CD4-positive, alpha-beta T cell (primary cell): ENCODE results near the gene ZNF319. TPM values are rescaled to one million over a fixed set of nuclear protein-coding genes. Genes with fewer than 3 reads are reported as not detected.

Experiments
- ATAC-seq: fragments of 200-7000 bp; cut with Tn5 transposase; one replicate; pipeline ENCODE4 v1.10.0; 2022; ENCODE audit warnings: mild to moderate bottlenecking; ENCODE audit not compliant: poor library complexity
- CTCF ChIA-PET: fragments of 350-600 bp; sonication (Branson Sonifier 250); formaldehyde crosslinking; loops from one replicate; lab custom pipeline; 2021; ENCODE audit warnings: antibody characterized with exemption, inconsistent platforms; lab: Charles Lee
- POLR2A ChIA-PET: fragments of 350-600 bp; sonication (Branson Sonifier 250); formaldehyde crosslinking; loops from one replicate; lab custom pipeline; 2021; ENCODE audit warnings: antibody characterized with exemption, inconsistent platforms; lab: Charles Lee
- DNase-seq, 14 experiments: peaks; one replicate each; pipeline ENCODE4 v3.0.0-alpha.2; 2013 to 2020; ENCODE audit warnings: mixed read lengths in 2 of 14
- H3K27ac ChIP-seq, 2 donors: one replicate each; pipeline versions ENCODE4 v1.5.1 to v1.7.0; 2013; ENCODE audit warnings: low read length in 2 of 2, low read depth in 1 of 2, mild to moderate bottlenecking in 1 of 2
- H3K27me3 ChIP-seq, 2 experiments: 1 replicate in 1 of 2; 2 replicates in 1 of 2; pipeline versions ENCODE4 v1.6.1 to v1.7.0; 2013; ENCODE audit warnings: low read length in 2 of 2, control low read depth in 1 of 2, mild to moderate bottlenecking in 1 of 2, moderate library complexity in 1 of 2; ENCODE audit not compliant: insufficient read depth in 2 of 2, control insufficient read depth in 1 of 2
- H3K36me3 ChIP-seq: one replicate; pipeline ENCODE4 v1.6.1; 2013; ENCODE audit warnings: low read length, control low read depth; ENCODE audit not compliant: insufficient read depth
- H3K4me1 ChIP-seq: one replicate; pipeline ENCODE4 v1.6.1; 2013; ENCODE audit warnings: low read length, control low read depth; ENCODE audit not compliant: insufficient read depth
- H3K4me3 ChIP-seq: one replicate; pipeline ENCODE4 v1.5.1; 2013; ENCODE audit warnings: mild to moderate bottlenecking, low read length, moderate library complexity
- H3K9me3 ChIP-seq, 2 experiments: 1 replicate in 1 of 2; 2 replicates in 1 of 2; pipeline versions ENCODE4 v1.6.1 to v1.7.0; 2013; ENCODE audit warnings: low read length in 2 of 2, mild to moderate bottlenecking in 2 of 2, control low read depth in 1 of 2, moderate library complexity in 1 of 2; ENCODE audit not compliant: control insufficient read depth in 1 of 2, insufficient read depth in 1 of 2
- H3K27ac Mint-ChIP-seq: one replicate; pipeline ENCODE4 v1.8.0; 2020; ENCODE audit warnings: mixed read lengths
- H3K27me3 Mint-ChIP-seq: one replicate; pipeline ENCODE4 v1.8.0; 2021; ENCODE audit warnings: mixed read lengths
- H3K36me3 Mint-ChIP-seq: one replicate; pipeline ENCODE4 v1.8.0; 2021; ENCODE audit warnings: low read depth, mixed read lengths
- H3K4me1 Mint-ChIP-seq: one replicate; pipeline ENCODE4 v1.8.0; 2021; ENCODE audit warnings: low read depth, mixed read lengths
- H3K4me3 Mint-ChIP-seq: one replicate; pipeline ENCODE4 v1.8.0; 2020; ENCODE audit warnings: mild to moderate bottlenecking, mixed read lengths
- H3K9me3 Mint-ChIP-seq: one replicate; pipeline ENCODE4 v1.8.0; 2020; ENCODE audit warnings: mixed read lengths
- intact Hi-C, 2 experiments: fragments of 100-400 bp; cut with DNase I in 1 of 2; cut with micrococcal nuclease in 1 of 2; formaldehyde crosslinking; loops; one replicate each; pipeline versions ENCODE4 v1.15.1 to v1.9.0; 2023 to 2025; cut with DNase I, micrococcal nuclease
- total RNA-seq, 174 experiments: library from RNA in 2 of 174; stranded (reverse) in 2 of 174; gene quantifications; one replicate each; pipeline ENCODE4 v1.2.3 and lab custom pipeline; 2021 to 2026
- TF ChIP-seq, protein P1 (sequence below): fragments of 200-600 bp; IDR thresholded peaks from one replicate; pipeline ENCODE4 v1.8.0; 2022; ENCODE audit warnings: antibody characterized with exemption, mild to moderate bottlenecking

The ZNF319 gene
- total RNA-seq, 2 experiments from 2014 or later, result 11.4 to 12.9 TPM

DNA sequence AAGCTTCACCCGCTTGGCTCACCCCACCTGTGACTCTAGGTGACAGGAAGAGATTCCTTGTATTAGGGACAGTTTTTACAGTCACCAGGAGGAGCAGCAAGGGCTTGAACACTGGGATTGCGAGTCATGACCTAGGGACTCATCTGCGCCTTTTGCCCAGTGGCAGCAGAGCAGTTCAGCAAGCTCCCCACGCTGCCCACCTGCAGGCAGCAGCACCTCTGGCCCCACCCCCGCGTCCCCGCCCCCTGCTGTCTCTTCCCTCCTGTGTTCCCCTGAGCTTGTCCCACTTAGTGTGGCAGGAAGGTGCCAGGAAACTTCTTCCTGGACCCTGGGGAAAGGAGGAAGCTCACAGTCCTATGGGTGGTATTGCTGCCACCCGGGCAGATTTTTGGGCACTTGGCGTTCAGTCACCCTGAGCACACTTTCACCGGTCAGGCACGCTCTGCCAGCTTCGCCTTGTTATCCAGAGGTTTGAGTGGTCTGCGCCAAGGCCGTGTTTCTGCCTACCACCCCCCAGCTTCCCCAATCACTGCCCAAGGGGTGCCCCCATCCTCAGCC is 33.7 kb upstream of the ZNF319 start:
- Histone ChIP-seq H3K4me3 (no peak overlapping the region), H3K9me3 (peaks cover 0 to 5% of the 10 kb centered on the region in 2 experiments), H3K27me3 (no peaks in the 10 kb centered on the region), H3K4me1 (no peaks in the 10 kb centered on the region), H3K27ac (no peak overlapping the region), H3K36me3 (no peaks in the 10 kb centered on the region)
- H3K4me1 Mint-ChIP-seq, result no peaks in the 10 kb centered on the region
- no peaks in the 10 kb centered on the region for H3K27me3 Mint-ChIP-seq
- DNase-seq, result no peak
- POLR2A ChIA-PET, result no interaction called here
- no peak for ATAC-seq
- CTCF ChIA-PET, result no interaction called here
- intact Hi-C loops, result no loop called here
- TF ChIP-seq, protein P1, sequence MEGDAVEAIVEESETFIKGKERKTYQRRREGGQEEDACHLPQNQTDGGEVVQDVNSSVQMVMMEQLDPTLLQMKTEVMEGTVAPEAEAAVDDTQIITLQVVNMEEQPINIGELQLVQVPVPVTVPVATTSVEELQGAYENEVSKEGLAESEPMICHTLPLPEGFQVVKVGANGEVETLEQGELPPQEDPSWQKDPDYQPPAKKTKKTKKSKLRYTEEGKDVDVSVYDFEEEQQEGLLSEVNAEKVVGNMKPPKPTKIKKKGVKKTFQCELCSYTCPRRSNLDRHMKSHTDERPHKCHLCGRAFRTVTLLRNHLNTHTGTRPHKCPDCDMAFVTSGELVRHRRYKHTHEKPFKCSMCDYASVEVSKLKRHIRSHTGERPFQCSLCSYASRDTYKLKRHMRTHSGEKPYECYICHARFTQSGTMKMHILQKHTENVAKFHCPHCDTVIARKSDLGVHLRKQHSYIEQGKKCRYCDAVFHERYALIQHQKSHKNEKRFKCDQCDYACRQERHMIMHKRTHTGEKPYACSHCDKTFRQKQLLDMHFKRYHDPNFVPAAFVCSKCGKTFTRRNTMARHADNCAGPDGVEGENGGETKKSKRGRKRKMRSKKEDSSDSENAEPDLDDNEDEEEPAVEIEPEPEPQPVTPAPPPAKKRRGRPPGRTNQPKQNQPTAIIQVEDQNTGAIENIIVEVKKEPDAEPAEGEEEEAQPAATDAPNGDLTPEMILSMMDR, result no peak
- no peak overlapping the region for H3K4me3 Mint-ChIP-seq
- H3K36me3 Mint-ChIP-seq, result no peaks in the 10 kb centered on the region
- no peaks in the 10 kb centered on the region for H3K9me3 Mint-ChIP-seq
- no peak overlapping the region for H3K27ac Mint-ChIP-seq

DNA sequence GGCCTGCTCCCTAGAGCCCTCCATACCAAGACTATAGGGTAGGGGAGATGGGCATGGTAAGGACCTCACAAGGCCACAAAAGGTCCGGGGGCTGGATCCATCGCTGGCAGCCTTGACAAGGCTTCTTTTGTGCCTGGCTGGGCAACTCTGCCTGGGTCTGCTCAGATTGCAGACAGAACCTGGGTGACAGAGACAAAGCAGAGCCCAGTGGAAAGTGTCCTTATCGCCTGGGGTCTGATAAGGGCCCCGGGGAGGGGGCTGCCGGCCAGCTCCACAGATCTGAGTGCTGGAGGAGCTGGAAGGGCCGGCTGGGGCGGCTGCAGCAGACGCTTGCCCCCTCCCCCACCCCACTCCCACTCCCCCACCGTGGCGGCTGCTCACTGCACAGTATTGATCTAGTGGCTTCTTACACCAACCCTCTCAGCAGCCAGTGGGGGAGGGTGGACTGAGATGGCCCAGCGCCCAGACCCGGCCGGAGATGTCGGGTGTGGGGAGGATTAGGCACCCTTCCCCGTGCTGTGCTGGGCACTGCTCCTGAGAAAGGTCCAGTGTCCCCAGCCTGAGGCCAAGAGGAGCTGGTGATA is 32.3 kb upstream of the ZNF319 start:
- CTCF ChIA-PET, result no interaction called here
- H3K9me3 Mint-ChIP-seq, result no peaks in the 10 kb centered on the region

GRCh38 chr16:58031016-58031800 is 30.7 kb upstream of the ZNF319 start:
- TF ChIP-seq, protein P1, result no peak
- no peaks in the 10 kb centered on the region for H3K36me3 ChIP-seq

More for the DNA sequence above, 32.3 kb upstream of the ZNF319 start:
- H3K4me1 Mint-ChIP-seq, result no peaks in the 10 kb centered on the region
- DNase-seq (no peak), ATAC-seq (no peak)
- intact Hi-C loops, result no loop called here
- no peaks in the 10 kb centered on the region for H3K36me3 Mint-ChIP-seq
- no peak overlapping the region for H3K4me3 Mint-ChIP-seq
- Histone ChIP-seq H3K36me3 (no peaks in the 10 kb centered on the region), H3K27me3 (peaks cover 2 to 4% of the 10 kb centered on the region in 2 experiments), H3K9me3 (no peaks in the 10 kb centered on the region), H3K4me3 (no peak overlapping the region), H3K27ac (no peak overlapping the region), H3K4me1 (no peaks in the 10 kb centered on the region)
- TF ChIP-seq, protein P1, result no peak
- H3K27ac Mint-ChIP-seq, result no peak overlapping the region
- POLR2A ChIA-PET, result no interaction called here
- H3K27me3 Mint-ChIP-seq, result peaks cover 5% of the 10 kb centered on the region

More at GRCh38 chr16:58031016-58031800, 30.7 kb upstream of the ZNF319 start:
- Histone ChIP-seq H3K4me3 (no peak overlapping the region), H3K4me1 (peaks cover 13% of the 10 kb centered on the region), H3K27me3 (peaks cover 7 to 13% of the 10 kb centered on the region in 2 experiments), H3K27ac (no peak overlapping the region), H3K9me3 (no peaks in the 10 kb centered on the region)
- Mint-ChIP-seq H3K27me3 (peaks cover 5% of the 10 kb centered on the region), H3K4me1 (no peaks in the 10 kb centered on the region), H3K4me3 (no peak overlapping the region), H3K36me3 (no peaks in the 10 kb centered on the region), H3K9me3 (no peaks in the 10 kb centered on the region), H3K27ac (no peak overlapping the region)
- intact Hi-C loops, result no loop called here
- no peak for ATAC-seq
- DNase-seq, result no peak
- ChIA-PET CTCF (no interaction called here), POLR2A (no interaction called here)
